Measurements from ENCODE around the gene IL17RE. TPM values are rescaled to one million over a fixed set of nuclear protein-coding genes. Genes with fewer than 3 reads are reported as not detected.

IL17RE gene
- polyA plus RNA-seq, 1 experiment: 2.0 TPM

DNA sequence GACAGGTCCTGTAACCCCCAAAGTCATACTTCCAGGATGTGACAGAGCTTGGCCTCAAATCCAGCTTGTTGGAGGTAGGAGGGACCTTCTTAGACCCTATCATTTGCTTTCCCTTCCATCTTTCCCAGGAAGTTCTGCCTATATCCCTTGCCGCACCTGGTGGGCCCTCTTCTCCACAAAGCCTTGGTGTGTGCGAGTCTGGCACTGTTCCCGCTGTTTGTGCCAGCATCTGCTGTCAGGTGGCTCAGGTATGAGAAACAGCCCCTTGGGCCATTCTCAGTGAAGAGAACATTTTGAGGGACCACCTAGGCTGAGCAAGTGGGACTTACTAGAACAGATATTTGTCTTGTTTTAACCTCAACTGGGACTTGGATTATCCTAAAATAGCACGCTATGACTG is 1.3 kb downstream of the IL17RE start:
- H3K9me3 ChIP-seq (ENCODE audit: control insufficient read depth, insufficient read depth, low read length): no peaks in the 10 kb centered on the region
- H3K27ac ChIP-seq (ENCODE audit: low read depth, low read length): no peak overlapping the region
- ChIA-PET CTCF (no interaction called here), POLR2A (no interaction called here)
- H3K4me3 ChIP-seq (ENCODE audit: low read depth, low read length): no peak overlapping the region
- H3K27me3 ChIP-seq (ENCODE audit: control insufficient read depth, insufficient read depth, low read length): no peaks in the 10 kb centered on the region
- no peak for TF ChIP-seq CTCF (IDR thresholded peaks at IDR 0.05; ENCODE audit: low read depth, low read length)
- DNase-seq (ENCODE audit: low read depth, low spot score): no peak

GRCh38 chr3:9906480-9906879 is 3.8 kb downstream of the IL17RE start:
- TF ChIP-seq CTCF (IDR thresholded peaks at IDR 0.05; ENCODE audit: low read depth, low read length): no peak
- DNase-seq (ENCODE audit: low read depth, low spot score): no peak
- no peak overlapping the region for H3K27ac ChIP-seq (ENCODE audit: low read depth, low read length)
- H3K9me3 ChIP-seq (ENCODE audit: control insufficient read depth, insufficient read depth, low read length): no peaks in the 10 kb centered on the region
- no peak overlapping the region for H3K4me3 ChIP-seq (ENCODE audit: low read depth, low read length)
- ChIA-PET POLR2A (no interaction called here), CTCF (interaction anchor here (1.0 to 1.1 kb wide), 2 partner anchors 9 to 57 kb away, joined by 3 read pairs; no protein-coding TSS in a partner anchor)
- H3K27me3 ChIP-seq (ENCODE audit: control insufficient read depth, insufficient read depth, low read length): no peaks in the 10 kb centered on the region

DNA sequence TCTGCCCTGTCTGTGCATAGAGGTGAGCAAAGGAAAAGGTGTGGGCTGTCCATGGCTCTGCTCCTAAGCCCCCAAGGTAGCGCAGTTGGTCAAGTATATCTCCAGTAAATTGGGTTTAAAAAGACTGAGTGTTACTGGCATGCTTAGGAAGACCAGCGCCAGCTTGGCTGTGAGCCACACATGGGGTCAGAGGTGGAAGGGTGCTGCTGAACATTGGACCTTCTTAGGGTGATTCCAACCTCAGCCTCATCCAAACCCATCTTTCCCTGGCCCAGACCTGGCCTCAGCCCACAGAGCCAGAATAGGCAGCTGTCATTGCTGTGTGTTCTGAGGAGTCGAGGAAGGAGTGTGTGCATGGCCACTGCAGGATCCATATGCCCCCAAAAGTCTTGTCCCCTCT is 5.6 kb downstream of the IL17RE start:
- H3K4me3 ChIP-seq (ENCODE audit: low read depth, low read length): no peak overlapping the region
- ChIA-PET CTCF (no interaction called here), POLR2A (no interaction called here)
- no peaks in the 10 kb centered on the region for H3K9me3 ChIP-seq (ENCODE audit: control insufficient read depth, insufficient read depth, low read length)
- no peaks in the 10 kb centered on the region for H3K27me3 ChIP-seq (ENCODE audit: control insufficient read depth, insufficient read depth, low read length)
- no peak for TF ChIP-seq CTCF (IDR thresholded peaks at IDR 0.05; ENCODE audit: low read depth, low read length)
- no peak for DNase-seq (ENCODE audit: low read depth, low spot score)
- no peak overlapping the region for H3K27ac ChIP-seq (ENCODE audit: low read depth, low read length)

- POLR2A ChIA-PET: no interaction called here
- H3K9me3 ChIP-seq (ENCODE audit: control insufficient read depth, insufficient read depth, low read length): no peaks in the 10 kb centered on the region
- H3K27me3 ChIP-seq (ENCODE audit: control insufficient read depth, insufficient read depth, low read length): no peaks in the 10 kb centered on the region
- no peak for TF ChIP-seq CTCF (IDR thresholded peaks at IDR 0.05; ENCODE audit: low read depth, low read length)
- CTCF ChIA-PET: no interaction called here
- no peak overlapping the region for H3K4me3 ChIP-seq (ENCODE audit: low read depth, low read length)
- no peak for DNase-seq (ENCODE audit: low read depth, low spot score)
- no peak overlapping the region for H3K27ac ChIP-seq (ENCODE audit: low read depth, low read length)
Observed at GRCh38 chr3:9909221-9910013, 6.8 kb downstream of the IL17RE start.

GRCh38 chr3:9911863-9912262 is 9.2 kb downstream of the IL17RE start:
- no peak for TF ChIP-seq CTCF (IDR thresholded peaks at IDR 0.05; ENCODE audit: low read depth, low read length)
- DNase-seq (ENCODE audit: low read depth, low spot score): no peak
- peak overlapping the region; percentile 21 for H3K27ac ChIP-seq (ENCODE audit: low read depth, low read length)
- ChIA-PET POLR2A (interaction anchor here (1.5 to 2.1 kb wide), 2 partner anchors 18 to 48 kb away, joined by 4 to 6 read pairs; no protein-coding TSS in a partner anchor), CTCF (interaction anchor here (0.7 to 1.7 kb wide), 3 partner anchors 19 to 63 kb away, joined by 5 to 9 read pairs (median 6); no protein-coding TSS in a partner anchor)
- no peaks in the 10 kb centered on the region for H3K9me3 ChIP-seq (ENCODE audit: control insufficient read depth, insufficient read depth, low read length)
- no peak overlapping the region for H3K4me3 ChIP-seq (ENCODE audit: low read depth, low read length)
- H3K27me3 ChIP-seq (ENCODE audit: control insufficient read depth, insufficient read depth, low read length): no peaks in the 10 kb centered on the region
